ENCODE data around the gene FAM184A.

DNA sequence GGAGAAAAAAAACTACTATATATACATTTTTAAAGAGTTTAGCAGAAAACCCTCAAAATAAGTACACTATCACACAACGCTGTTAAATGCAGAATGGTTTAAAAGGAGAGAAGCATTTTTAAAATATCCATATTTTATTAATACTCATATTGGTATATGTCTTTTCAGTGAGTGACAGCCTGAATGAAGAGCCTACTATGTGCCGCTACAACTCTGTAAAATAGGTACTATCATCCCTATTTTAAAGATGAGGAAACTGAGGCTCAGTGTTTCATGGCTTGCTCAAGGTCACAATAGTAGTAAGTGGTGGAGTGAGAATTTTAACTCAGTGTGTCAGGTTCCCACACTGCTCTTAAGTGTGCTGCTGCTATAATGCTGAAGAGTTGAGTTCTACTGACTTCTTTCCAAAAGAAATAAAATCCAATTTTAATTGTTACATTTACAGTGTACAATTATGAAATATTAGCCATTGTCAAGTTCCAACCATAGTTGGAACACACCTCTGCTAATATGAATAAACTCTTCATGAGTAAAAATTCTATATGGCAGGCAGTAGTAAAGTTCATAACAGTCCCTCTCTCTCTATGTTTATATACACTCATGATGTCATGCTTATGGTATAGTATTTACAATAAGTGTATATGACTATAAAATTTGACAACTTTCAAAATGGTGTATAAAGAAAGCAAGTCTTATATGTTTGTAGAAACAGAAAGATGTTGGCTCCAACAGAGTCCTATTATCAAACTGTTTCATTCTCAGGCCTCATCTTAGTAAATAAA, 3.1 kb downstream of the FAM184A start:
- TF ChIP-seq, protein P1, sequence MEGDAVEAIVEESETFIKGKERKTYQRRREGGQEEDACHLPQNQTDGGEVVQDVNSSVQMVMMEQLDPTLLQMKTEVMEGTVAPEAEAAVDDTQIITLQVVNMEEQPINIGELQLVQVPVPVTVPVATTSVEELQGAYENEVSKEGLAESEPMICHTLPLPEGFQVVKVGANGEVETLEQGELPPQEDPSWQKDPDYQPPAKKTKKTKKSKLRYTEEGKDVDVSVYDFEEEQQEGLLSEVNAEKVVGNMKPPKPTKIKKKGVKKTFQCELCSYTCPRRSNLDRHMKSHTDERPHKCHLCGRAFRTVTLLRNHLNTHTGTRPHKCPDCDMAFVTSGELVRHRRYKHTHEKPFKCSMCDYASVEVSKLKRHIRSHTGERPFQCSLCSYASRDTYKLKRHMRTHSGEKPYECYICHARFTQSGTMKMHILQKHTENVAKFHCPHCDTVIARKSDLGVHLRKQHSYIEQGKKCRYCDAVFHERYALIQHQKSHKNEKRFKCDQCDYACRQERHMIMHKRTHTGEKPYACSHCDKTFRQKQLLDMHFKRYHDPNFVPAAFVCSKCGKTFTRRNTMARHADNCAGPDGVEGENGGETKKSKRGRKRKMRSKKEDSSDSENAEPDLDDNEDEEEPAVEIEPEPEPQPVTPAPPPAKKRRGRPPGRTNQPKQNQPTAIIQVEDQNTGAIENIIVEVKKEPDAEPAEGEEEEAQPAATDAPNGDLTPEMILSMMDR (IDR thresholded peaks at IDR 0.05; ENCODE audit: insufficient read depth, low read depth, low read length), result no peak
- no peak for TF ChIP-seq EZH2 (IDR thresholded peaks at IDR 0.05; ENCODE audit: insufficient read depth, low read length)

Data from astrocyte (in vitro differentiated cells and primary cell).